ENCODE results near the gene NOP53.

GRCh38 chr19:47730910-47731309, 14.4 kb upstream of the NOP53 start:
- TF ChIP-seq EZH2 (IDR thresholded peaks at IDR 0.05; ENCODE audit: borderline replicate concordance, low read depth, low read length, severe bottlenecking) (no peak), CTCF (IDR thresholded peaks at IDR 0.05; ENCODE audit: borderline replicate concordance, extremely low read depth, low read length, poor library complexity, severe bottlenecking) (no peak)
